CD14-positive monocyte (primary cell): ENCODE data around the gene PFN4. TPM values are rescaled to one million over a fixed set of nuclear protein-coding genes. Genes with fewer than 3 reads are reported as not detected.

ENCODE experiments used
- DNase-seq, 3 donors: peaks; one replicate each; pipeline ENCODE4 v3.0.0-alpha.2; 2011 to 2022
- H2AFZ ChIP-seq: 2 replicates; pipeline ENCODE4 v1.6.0; 2012; ENCODE audit warnings: mild to moderate bottlenecking, low read depth, low read length, inconsistent platforms; ENCODE audit not compliant: insufficient read depth, poor library complexity, severe bottlenecking
- H3K27ac ChIP-seq, 2 donors: 1 replicate in 1 of 2; 2 replicates in 1 of 2; pipeline ENCODE4 v1.5.1; 2012 to 2013; ENCODE audit warnings: low read length in 2 of 2, control low read depth in 1 of 2, inconsistent platforms in 1 of 2, low read depth in 1 of 2, mild to moderate bottlenecking in 1 of 2
- H3K27me3 ChIP-seq, 2 donors: one replicate each; pipeline versions ENCODE4 v1.6.0 to v1.6.1; 2011 to 2013; ENCODE audit warnings: low read length in 2 of 2; ENCODE audit not compliant: control insufficient read depth in 2 of 2, insufficient read depth in 2 of 2
- H3K36me3 ChIP-seq, 2 donors: replicated peaks in 1 of 2; 1 replicate in 1 of 2; 2 replicates in 1 of 2; pipeline versions ENCODE4 v1.5.1 to v1.6.1; 2012 to 2013; ENCODE audit warnings: low read length in 2 of 2, control low read depth in 1 of 2, inconsistent platforms in 1 of 2, mild to moderate bottlenecking in 1 of 2; ENCODE audit not compliant: insufficient read depth in 2 of 2, control insufficient read depth in 1 of 2
- H3K4me1 ChIP-seq, 2 donors: 1 replicate in 1 of 2; 2 replicates in 1 of 2; pipeline versions ENCODE4 v1.5.1 to v1.6.1; 2012 to 2013; ENCODE audit warnings: low read length in 2 of 2, control low read depth in 1 of 2, inconsistent platforms in 1 of 2, mild to moderate bottlenecking in 1 of 2, moderate library complexity in 1 of 2; ENCODE audit not compliant: insufficient read depth in 2 of 2, control insufficient read depth in 1 of 2
- H3K4me2 ChIP-seq: replicated peaks from 2 replicates; pipeline ENCODE3; 2012; ENCODE audit warnings: low read length, moderate library complexity, mild to moderate bottlenecking; ENCODE audit not compliant: poor library complexity, severe bottlenecking; ENCODE audit errors: extremely low read depth
- H3K4me3 ChIP-seq, 3 experiments: fragments of 200-600 bp in 1 of 3; sonication (generic) in 1 of 3; replicated peaks in 1 of 3; 1 replicate in 2 of 3; 2 replicates in 1 of 3; pipeline ENCODE4 v1.5.1; 2011 to 2013; ENCODE audit warnings: low read length in 3 of 3, mild to moderate bottlenecking in 3 of 3, control low read depth in 2 of 3, low read depth in 2 of 3, inconsistent platforms in 1 of 3, moderate library complexity in 1 of 3
- H3K79me2 ChIP-seq: 2 replicates; pipeline ENCODE4 v1.6.0; 2012; ENCODE audit warnings: mild to moderate bottlenecking, control low read depth, inconsistent platforms, low read length, moderate library complexity; ENCODE audit not compliant: insufficient read depth
- H3K9ac ChIP-seq: 2 replicates; pipeline ENCODE4 v1.6.0; 2017; ENCODE audit warnings: low read length, mild to moderate bottlenecking; ENCODE audit not compliant: insufficient read depth, poor library complexity, severe bottlenecking
- H3K9me3 ChIP-seq, 2 donors: replicated peaks in 1 of 2; 1 replicate in 1 of 2; 2 replicates in 1 of 2; pipeline versions ENCODE4 v1.5.1 to v1.6.1; 2012 to 2013; ENCODE audit warnings: low read length in 2 of 2, control low read depth in 1 of 2; ENCODE audit not compliant: control insufficient read depth in 1 of 2, insufficient read depth in 1 of 2
- H4K20me1 ChIP-seq: 2 replicates; pipeline ENCODE4 v1.6.0; 2012; ENCODE audit warnings: mild to moderate bottlenecking, low read length, control low read depth, moderate library complexity; ENCODE audit not compliant: insufficient read depth
- H3K27ac Mint-ChIP-seq, 7 donors: one replicate each; pipeline ENCODE4 v1.8.0; 2020; ENCODE audit warnings: mild to moderate bottlenecking in 7 of 7, mixed read lengths in 7 of 7, moderate library complexity in 6 of 7, inconsistent platforms in 2 of 7
- H3K27me3 Mint-ChIP-seq, 3 donors: one replicate each; pipeline ENCODE4 v1.8.0; 2021 to 2022; ENCODE audit warnings: low read depth in 3 of 3, mild to moderate bottlenecking in 3 of 3, mixed read lengths in 3 of 3, moderate library complexity in 3 of 3, inconsistent platforms in 1 of 3
- H3K36me3 Mint-ChIP-seq, 2 donors: one replicate each; pipeline ENCODE4 v1.8.0; 2020; ENCODE audit warnings: mixed read lengths in 2 of 2, inconsistent platforms in 1 of 2, mild to moderate bottlenecking in 1 of 2
- H3K4me1 Mint-ChIP-seq: one replicate; pipeline ENCODE4 v1.8.0; 2020; ENCODE audit warnings: mild to moderate bottlenecking, mixed read lengths
- H3K4me3 Mint-ChIP-seq, 2 donors: one replicate each; pipeline ENCODE4 v1.8.0; 2020; ENCODE audit warnings: mild to moderate bottlenecking in 2 of 2, mixed read lengths in 2 of 2, moderate library complexity in 1 of 2
- H3K9me3 Mint-ChIP-seq, 7 donors: one replicate each; pipeline ENCODE4 v1.8.0; 2020 to 2022; ENCODE audit warnings: mixed read lengths in 7 of 7, mild to moderate bottlenecking in 6 of 7, moderate library complexity in 6 of 7, inconsistent platforms in 2 of 7
- WGBS: methylation state at CpG from one replicate; pipeline ENCODE4 v1.1.5; 2013; ENCODE audit warnings: missing lambda C conversion rate; ENCODE audit not compliant: insufficient coverage; 5-methylcytosine and 5-hydroxymethylcytosine counted together
- intact Hi-C, 2 donors: fragments of 100-400 bp; cut with micrococcal nuclease; formaldehyde crosslinking; loops; one replicate each; pipeline versions ENCODE4 v1.15.0 to v1.15.1; 2023
- polyA plus RNA-seq, 3 donors: library from polyadenylated mRNA; depleted of rRNA in 1 of 3; unstranded in 2 of 3; stranded (reverse) in 1 of 3; fragments of 300-500 nt in 2 of 3; fragments of >200 nt in 1 of 3; fragmentation: Illumina TruSeq in 2 of 3; gene quantifications; 1 replicate in 2 of 3; 2 replicates in 1 of 3; pipeline ENCODE4 v1.2.3, GENCODE V29; 2012 to 2021
- TF ChIP-seq, protein P1 (sequence below): fragments of 200-600 bp; IDR thresholded peaks from one replicate; pipeline ENCODE4 v1.8.0; 2022; ENCODE audit warnings: antibody characterized with exemption, mild to moderate bottlenecking

PFN4 gene
- polyA plus RNA-seq, 3 donors: not detected

DNA sequence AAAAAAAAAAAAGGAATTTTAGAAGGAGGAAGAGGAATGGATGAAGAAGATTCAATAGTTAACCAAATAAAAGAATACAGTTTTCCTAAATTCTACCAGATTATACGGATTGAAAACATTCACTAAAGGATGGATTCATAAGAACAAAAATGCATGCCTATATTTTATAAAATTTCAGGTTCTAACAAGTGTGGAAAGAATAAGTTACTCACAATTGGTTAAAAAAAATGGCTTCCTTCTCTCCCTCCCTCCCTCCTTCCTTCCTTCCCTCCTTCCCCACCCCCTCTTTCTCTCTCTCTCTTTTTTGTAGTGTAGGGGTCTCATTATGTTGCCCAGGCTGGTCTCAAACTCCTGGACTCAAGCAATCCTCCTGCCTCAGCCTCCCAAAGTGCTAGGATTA lies 36.9 kb downstream of the PFN4 start:
- peaks cover 0 to 1% (median 0%) of the 10 kb centered on the region in 3 donors for H3K27me3 Mint-ChIP-seq
- peaks cover 0 to 4% (median 0%) of the 10 kb centered on the region in 7 donors for H3K9me3 Mint-ChIP-seq
- Histone ChIP-seq H3K79me2 (peaks cover 17% of the 10 kb centered on the region), H3K4me2 (no peak overlapping the region), H3K27ac (no peak overlapping the region), H4K20me1 (no peaks in the 10 kb centered on the region), H3K36me3 (peaks cover 6 to 21% of the 10 kb centered on the region in 2 donors), H3K4me3 (no peak overlapping the region), H3K27me3 (no peaks in the 10 kb centered on the region), H2AFZ (no peak overlapping the region), H3K9me3 (no peaks in the 10 kb centered on the region), H3K4me1 (peaks cover 37 to 47% of the 10 kb centered on the region in 2 donors), H3K9ac (no peak overlapping the region)
- no peak for DNase-seq
- no CpG with 5 or more reads among the region's 1 CpG for WGBS
- TF ChIP-seq, protein P1, sequence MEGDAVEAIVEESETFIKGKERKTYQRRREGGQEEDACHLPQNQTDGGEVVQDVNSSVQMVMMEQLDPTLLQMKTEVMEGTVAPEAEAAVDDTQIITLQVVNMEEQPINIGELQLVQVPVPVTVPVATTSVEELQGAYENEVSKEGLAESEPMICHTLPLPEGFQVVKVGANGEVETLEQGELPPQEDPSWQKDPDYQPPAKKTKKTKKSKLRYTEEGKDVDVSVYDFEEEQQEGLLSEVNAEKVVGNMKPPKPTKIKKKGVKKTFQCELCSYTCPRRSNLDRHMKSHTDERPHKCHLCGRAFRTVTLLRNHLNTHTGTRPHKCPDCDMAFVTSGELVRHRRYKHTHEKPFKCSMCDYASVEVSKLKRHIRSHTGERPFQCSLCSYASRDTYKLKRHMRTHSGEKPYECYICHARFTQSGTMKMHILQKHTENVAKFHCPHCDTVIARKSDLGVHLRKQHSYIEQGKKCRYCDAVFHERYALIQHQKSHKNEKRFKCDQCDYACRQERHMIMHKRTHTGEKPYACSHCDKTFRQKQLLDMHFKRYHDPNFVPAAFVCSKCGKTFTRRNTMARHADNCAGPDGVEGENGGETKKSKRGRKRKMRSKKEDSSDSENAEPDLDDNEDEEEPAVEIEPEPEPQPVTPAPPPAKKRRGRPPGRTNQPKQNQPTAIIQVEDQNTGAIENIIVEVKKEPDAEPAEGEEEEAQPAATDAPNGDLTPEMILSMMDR: no peak
- H3K4me3 Mint-ChIP-seq: no peak overlapping the region
- peaks cover 48% of the 10 kb centered on the region for H3K4me1 Mint-ChIP-seq
- intact Hi-C loops: no loop called here
- peaks cover 22 to 51% of the 10 kb centered on the region in 2 donors for H3K36me3 Mint-ChIP-seq
- no peak overlapping the region for H3K27ac Mint-ChIP-seq

DNA sequence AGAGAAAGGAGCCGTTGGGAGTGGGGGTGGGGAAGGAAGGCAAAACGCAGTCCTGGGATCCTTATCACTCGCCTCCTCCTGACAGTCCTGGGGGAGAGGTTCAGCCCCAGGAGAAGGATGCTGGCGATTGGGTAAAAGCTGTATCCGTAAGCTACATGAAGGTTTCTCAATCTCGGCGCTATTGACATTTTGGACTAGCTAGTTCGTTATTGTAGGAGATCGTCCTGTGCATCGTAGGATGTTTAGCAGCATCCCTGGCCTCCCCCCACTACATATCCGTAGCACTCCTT lies 38.0 kb downstream of the PFN4 start:
- Histone ChIP-seq H3K27ac (peak overlapping the region; percentile 86 to 92), H3K4me1 (peaks cover 44 to 56% of the 10 kb centered on the region in 2 donors)

More for the DNA sequence above, 38.0 kb downstream of the PFN4 start:
- TF ChIP-seq, protein P1: no peak
- Histone ChIP-seq H3K79me2 (peaks cover 21% of the 10 kb centered on the region), H3K9me3 (no peaks in the 10 kb centered on the region), H3K36me3 (peaks cover 6 to 24% of the 10 kb centered on the region in 2 donors), H3K9ac (peak overlapping the region; percentile 76), H3K4me3 (peak overlapping the region; percentile 42 to 92 (median 74)), H4K20me1 (no peaks in the 10 kb centered on the region), H3K4me2 (peak overlapping the region; percentile 87), H2AFZ (peak overlapping the region; percentile 92), H3K27me3 (no peaks in the 10 kb centered on the region)
- WGBS: 38% methylated on average over 3 of the region's 11 CpGs
- Mint-ChIP-seq H3K27ac (peak overlapping the region; percentile 80 to 95 (median 89)), H3K9me3 (peaks cover 0 to 3% (median 0%) of the 10 kb centered on the region in 7 donors), H3K4me1 (peaks cover 53% of the 10 kb centered on the region), H3K4me3 (peak overlapping the region; percentile 94), H3K27me3 (peaks cover 0 to 1% (median 0%) of the 10 kb centered on the region in 3 donors), H3K36me3 (peaks cover 18 to 46% of the 10 kb centered on the region in 2 donors)
- intact Hi-C loops: loop anchor here (2.0 kb wide), 2 partner anchors 38 to 156 kb away; partner anchors contain the start of gene WDCP (in 1 of the 2)
- DNase-seq: no peak
